HL-60 (cell line): Measurements from ENCODE around the gene ATG2B.

Source experiments
- CTCF ChIP-seq: IDR thresholded peaks from one replicate; pipeline ENCODE4 v1.5.1; 2011; ENCODE audit warnings: low read length, control low read depth, inconsistent platforms; ENCODE audit not compliant: insufficient read depth
- GABPA ChIP-seq: IDR thresholded peaks from 2 replicates; pipeline ENCODE4 v1.6.1; 2012; ENCODE audit warnings: low read depth
- POLR2AphosphoS5 ChIP-seq: IDR thresholded peaks from 2 replicates; pipeline ENCODE4 v1.6.1; 2012; ENCODE audit warnings: low read depth
- SPI1 ChIP-seq: IDR thresholded peaks from 2 replicates; pipeline ENCODE4 v1.6.1; 2012; ENCODE audit warnings: low read depth, mild to moderate bottlenecking, borderline replicate concordance
- TF ChIP-seq, protein P1 (sequence below): IDR thresholded peaks from 2 replicates; pipeline ENCODE4 v1.6.1; 2012; ENCODE audit warnings: low read depth; ENCODE audit not compliant: insufficient replicate concordance

DNA sequence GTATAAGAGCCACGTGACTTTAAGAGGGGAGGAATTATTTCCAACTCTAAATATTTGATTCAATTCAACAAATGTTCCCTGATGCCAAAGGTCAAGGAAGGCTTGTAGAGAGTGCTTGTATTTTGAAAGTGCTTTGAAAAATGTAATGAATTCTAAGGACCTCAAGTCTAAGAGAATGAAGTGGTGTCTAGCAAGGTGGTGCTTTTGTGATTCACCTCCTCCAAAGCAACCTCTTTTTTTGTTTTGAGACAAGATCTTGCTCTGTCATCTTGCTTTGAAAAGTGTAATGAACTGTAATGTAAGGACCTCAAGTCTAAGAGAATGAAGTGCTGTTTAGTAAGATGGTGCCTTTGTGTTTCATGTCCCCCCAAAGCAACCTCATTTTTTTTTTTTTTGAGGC lies 42.5 kb upstream of the ATG2B start:
- TF ChIP-seq CTCF, result no peak
- no peak for TF ChIP-seq POLR2AphosphoS5
- TF ChIP-seq, protein P1, sequence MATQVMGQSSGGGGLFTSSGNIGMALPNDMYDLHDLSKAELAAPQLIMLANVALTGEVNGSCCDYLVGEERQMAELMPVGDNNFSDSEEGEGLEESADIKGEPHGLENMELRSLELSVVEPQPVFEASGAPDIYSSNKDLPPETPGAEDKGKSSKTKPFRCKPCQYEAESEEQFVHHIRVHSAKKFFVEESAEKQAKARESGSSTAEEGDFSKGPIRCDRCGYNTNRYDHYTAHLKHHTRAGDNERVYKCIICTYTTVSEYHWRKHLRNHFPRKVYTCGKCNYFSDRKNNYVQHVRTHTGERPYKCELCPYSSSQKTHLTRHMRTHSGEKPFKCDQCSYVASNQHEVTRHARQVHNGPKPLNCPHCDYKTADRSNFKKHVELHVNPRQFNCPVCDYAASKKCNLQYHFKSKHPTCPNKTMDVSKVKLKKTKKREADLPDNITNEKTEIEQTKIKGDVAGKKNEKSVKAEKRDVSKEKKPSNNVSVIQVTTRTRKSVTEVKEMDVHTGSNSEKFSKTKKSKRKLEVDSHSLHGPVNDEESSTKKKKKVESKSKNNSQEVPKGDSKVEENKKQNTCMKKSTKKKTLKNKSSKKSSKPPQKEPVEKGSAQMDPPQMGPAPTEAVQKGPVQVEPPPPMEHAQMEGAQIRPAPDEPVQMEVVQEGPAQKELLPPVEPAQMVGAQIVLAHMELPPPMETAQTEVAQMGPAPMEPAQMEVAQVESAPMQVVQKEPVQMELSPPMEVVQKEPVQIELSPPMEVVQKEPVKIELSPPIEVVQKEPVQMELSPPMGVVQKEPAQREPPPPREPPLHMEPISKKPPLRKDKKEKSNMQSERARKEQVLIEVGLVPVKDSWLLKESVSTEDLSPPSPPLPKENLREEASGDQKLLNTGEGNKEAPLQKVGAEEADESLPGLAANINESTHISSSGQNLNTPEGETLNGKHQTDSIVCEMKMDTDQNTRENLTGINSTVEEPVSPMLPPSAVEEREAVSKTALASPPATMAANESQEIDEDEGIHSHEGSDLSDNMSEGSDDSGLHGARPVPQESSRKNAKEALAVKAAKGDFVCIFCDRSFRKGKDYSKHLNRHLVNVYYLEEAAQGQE, result no peak
- no peak for TF ChIP-seq GABPA
- no peak for TF ChIP-seq SPI1
